ENCODE data around the gene SGSM2. TPM values are rescaled to one million over a fixed set of nuclear protein-coding genes. Genes with fewer than 3 reads are reported as not detected.
A peak's percentile ranks its signal among the peaks of the same experiment; 100 is the strongest.
"Not testable (repeated sequence)": the region's sequence is repeated elsewhere in the genome, so short reads cannot be mapped to it uniquely, and the experiment has no call there.

The SGSM2 gene, protein sequence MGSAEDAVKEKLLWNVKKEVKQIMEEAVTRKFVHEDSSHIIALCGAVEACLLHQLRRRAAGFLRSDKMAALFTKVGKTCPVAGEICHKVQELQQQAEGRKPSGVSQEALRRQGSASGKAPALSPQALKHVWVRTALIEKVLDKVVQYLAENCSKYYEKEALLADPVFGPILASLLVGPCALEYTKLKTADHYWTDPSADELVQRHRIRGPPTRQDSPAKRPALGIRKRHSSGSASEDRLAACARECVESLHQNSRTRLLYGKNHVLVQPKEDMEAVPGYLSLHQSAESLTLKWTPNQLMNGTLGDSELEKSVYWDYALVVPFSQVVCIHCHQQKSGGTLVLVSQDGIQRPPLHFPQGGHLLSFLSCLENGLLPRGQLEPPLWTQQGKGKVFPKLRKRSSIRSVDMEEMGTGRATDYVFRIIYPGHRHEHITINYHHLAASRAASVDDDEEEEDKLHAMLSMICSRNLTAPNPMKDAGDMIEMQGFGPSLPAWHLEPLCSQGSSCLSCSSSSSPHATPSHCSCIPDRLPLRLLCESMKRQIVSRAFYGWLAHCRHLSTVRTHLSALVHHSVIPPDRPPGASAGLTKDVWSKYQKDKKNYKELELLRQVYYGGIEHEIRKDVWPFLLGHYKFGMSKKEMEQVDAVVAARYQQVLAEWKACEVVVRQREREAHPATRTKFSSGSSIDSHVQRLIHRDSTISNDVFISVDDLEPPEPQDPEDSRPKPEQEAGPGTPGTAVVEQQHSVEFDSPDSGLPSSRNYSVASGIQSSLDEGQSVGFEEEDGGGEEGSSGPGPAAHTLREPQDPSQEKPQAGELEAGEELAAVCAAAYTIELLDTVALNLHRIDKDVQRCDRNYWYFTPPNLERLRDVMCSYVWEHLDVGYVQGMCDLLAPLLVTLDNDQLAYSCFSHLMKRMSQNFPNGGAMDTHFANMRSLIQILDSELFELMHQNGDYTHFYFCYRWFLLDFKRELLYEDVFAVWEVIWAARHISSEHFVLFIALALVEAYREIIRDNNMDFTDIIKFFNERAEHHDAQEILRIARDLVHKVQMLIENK
- 57.1 TPM for total RNA-seq

GRCh38 chr17:2336852-2337543 lies at the start of gene SGSM2:
SGSM2 (plus strand) TSS chr17:2337501; CDS start chr17:2337689, 188 bp downstream.
- peak; percentile 78 to 86 for DNase-seq (ENCODE audit: low spot score in 2 of 2)

DNA sequence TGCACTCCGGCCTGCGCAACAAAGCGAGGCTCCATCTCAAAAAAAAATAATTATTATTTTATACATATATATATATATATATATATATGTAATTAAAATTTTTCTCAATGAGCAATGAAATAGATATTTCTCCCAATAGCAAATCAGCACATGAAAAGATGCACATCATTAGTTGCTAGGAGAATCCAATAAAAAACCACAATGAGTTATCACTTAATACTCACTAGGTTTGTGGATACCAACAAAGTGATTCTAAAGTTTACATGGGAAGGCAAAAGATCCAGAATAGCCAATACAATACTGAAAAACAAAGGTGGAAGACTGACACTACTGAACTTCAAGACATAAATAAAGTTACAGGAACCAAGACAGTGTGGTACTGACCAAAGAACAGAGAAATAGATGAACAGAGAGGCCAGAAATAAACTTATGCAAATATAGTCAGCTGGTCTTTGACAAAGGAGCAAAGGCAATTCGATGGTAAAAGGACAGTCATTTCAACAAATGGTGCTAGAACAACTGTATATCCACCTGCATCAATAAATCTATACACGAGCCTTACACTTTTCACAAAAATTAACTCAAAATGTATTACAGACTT lies 47.3 kb upstream of the SGSM2 start:
- no peak for FAIRE-seq
- no peak for DNase-seq (ENCODE audit: low spot score in 2 of 2)

More at GRCh38 chr17:2336852-2337543, at the start of gene SGSM2:
- FAIRE-seq, result no peak

DNA sequence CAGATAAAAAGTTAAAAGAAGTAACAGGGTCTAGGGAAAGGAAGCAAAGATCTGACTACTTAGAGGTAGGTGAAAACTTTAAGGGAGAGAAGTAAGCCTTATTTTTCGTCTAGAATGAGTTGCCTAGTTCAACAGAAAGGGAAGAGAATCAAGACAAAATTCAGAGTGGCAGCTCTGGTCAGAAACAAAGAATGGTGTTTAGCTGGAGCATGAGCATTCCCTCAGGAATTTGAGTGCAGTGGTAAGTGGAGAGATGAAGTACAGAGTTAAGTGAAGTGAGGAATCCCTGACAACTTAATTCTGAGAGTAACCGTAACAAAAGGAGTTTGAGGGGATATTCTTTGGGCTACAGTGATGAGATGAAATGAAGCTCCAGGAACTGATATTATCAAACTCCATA lies 45.2 kb upstream of the SGSM2 start:
- DNase-seq (ENCODE audit: low spot score in 2 of 2), result no peak
- no peak for FAIRE-seq

DNA sequence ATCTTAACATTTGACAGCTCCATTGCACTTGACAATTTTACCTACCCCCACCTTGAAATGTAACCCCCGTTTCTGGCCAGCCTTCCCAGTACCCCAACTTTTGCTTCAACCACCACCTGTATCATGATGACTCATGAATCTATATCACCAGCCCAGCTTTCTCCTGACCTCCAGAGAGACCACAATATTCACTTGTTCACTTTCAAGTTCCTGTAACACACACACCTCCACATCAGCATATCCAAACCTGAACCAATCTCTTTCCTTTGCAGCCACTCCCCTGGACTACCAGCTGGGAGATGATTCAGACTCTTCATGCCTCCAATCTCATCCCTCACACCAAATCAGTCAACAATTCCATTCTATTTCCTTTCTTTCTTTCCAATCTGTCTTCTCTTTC lies 41.7 kb upstream of the SGSM2 start:
- DNase-seq (ENCODE audit: low spot score in 2 of 2), result no peak
- no peak for FAIRE-seq

- FAIRE-seq, result no peak
Measured at GRCh38 chr17:2297023-2297422, 40.3 kb upstream of the SGSM2 start.

GRCh38 chr17:2299136-2299535 lies 38.2 kb upstream of the SGSM2 start:
- DNase-seq (ENCODE audit: low spot score in 2 of 2), result no peak
- no peak for FAIRE-seq

More at GRCh38 chr17:2297023-2297422, 40.3 kb upstream of the SGSM2 start:
- no peak for DNase-seq (ENCODE audit: low spot score in 2 of 2)

DNA sequence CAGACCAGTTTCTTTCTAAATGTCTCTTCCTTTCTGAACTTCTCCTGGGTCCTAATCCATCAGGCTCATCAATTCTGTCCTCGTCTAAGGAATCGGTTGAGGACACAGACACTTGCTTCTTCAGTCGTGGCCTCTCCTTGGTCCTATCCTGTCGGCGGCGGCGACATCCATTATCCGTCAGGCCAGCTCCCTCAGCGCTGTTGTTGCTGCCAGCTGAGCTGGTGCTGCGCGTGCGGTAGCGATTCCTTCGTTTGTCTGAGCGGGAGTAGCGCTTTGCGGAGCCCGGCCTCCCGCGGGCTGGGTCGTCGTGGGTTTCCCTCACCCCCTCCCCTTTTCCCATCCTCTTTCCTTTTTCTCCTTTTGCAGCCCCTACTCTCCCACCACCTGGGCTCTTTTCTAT lies 37.5 kb upstream of the SGSM2 start:
- no peak for DNase-seq (ENCODE audit: low spot score in 2 of 2)
- no peak for FAIRE-seq

DNA sequence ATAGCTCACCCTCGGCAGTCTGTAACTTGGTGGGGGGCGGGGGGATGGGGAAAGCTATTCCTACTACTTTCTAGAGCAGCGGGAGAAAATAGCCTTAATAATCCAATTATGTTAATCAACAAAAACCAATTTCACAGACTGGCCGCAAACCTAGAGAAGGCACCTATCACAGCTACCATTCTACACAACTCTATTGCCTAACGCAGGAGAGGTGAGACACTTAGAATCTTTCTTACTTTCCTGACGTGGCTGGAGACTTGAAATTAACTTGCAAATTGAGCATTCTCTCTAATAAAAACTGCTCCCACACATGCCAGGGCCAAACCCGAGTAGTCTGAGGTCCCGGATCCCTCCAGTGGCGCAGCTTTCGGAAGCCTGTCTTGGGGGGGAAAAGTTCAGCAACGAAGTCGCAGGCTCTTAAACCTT lies 34.5 kb upstream of the SGSM2 start:
- FAIRE-seq (no peak), DNase-seq (ENCODE audit: low spot score in 2 of 2) (peak in 1 of 2 donors; percentile 31)

- FAIRE-seq (no peak), DNase-seq (ENCODE audit: low spot score in 2 of 2) (peak; percentile 98 to 99)
Measured at GRCh38 chr17:2303204-2304188, 33.8 kb upstream of the SGSM2 start, which contains the start of the genes SMG6 and SRR. SMG6 (minus strand) TSS chr17:2303785; CDS start chr17:2303720, 65 bp downstream. SRR (plus strand) TSS chr17:2303950; CDS start chr17:2315561, 11,611 bp downstream.

- FAIRE-seq, result no peak
Measured at GRCh38 chr17:2304931-2305330, 32.4 kb upstream of the SGSM2 start.

GRCh38 chr17:2309338-2310154 lies 27.8 kb upstream of the SGSM2 start:
- no peak for FAIRE-seq
- no peak for DNase-seq (ENCODE audit: low spot score in 2 of 2)

More at GRCh38 chr17:2304931-2305330, 32.4 kb upstream of the SGSM2 start:
- no peak for DNase-seq (ENCODE audit: low spot score in 2 of 2)

- DNase-seq (ENCODE audit: low spot score in 2 of 2) (no peak), FAIRE-seq (no peak)
Measured at GRCh38 chr17:2312736-2313135, 24.6 kb upstream of the SGSM2 start.

DNA sequence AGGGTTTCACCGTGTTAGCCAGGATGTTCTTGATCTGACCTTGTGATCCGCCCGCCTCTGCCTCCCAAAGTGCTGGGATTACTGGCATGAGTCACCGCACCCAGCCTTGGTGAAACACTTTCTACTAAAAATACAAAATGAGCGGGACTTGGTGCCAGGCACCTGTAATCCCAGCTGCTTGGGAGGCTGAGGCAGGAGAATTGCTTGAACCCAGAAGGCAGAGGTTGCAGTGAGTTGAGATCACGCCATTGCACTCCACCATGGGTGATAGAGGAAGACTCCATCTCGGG lies 20.4 kb upstream of the SGSM2 start:
- DNase-seq (ENCODE audit: low spot score in 2 of 2); FAIRE-seq: not testable (repeated sequence)

- no peak for FAIRE-seq
- DNase-seq (ENCODE audit: low spot score in 2 of 2), result no peak
Measured at GRCh38 chr17:2317796-2318195, 19.5 kb upstream of the SGSM2 start.

GRCh38 chr17:2319051-2319450 lies 18.2 kb upstream of the SGSM2 start:
- no peak for DNase-seq (ENCODE audit: low spot score in 2 of 2)
- no peak for FAIRE-seq

GRCh38 chr17:2321399-2321798 lies 15.9 kb upstream of the SGSM2 start:
- DNase-seq (ENCODE audit: low spot score in 2 of 2) (no peak), FAIRE-seq (no peak)

DNA sequence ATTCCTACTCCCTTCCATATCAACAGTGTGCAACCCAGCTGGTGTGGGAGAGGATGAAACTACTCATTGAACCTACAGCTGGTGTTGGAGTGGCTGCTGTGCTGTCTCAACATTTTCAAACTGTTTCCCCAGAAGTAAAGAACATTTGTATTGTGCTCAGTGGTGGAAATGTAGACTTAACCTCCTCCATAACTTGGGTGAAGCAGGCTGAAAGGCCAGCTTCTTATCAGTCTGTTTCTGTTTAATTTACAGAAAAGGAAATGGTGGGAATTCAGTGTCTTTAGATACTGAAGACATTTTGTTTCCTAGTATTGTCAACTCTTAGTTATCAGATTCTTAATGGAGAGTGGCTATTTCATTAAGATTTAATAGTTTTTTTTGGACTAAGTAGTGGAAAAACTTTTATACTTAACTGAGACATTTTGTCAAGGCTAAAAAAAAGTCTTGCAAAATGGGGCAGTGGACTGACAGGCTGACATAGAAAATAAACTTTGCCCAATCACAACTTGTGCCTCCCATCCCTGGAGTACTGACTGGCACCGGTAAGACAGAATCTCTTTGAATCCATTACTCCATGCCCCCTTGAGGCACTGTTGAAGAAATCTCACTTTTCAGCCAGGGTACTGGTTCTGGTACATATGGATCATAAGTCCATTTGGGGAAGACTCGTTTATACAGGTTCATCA lies 13.5 kb upstream of the SGSM2 start:
- no peak for FAIRE-seq
- no peak for DNase-seq (ENCODE audit: low spot score in 2 of 2)
